ENCODE measurements around the gene PCDHGA7.
"Not testable (repeated sequence)": the region's sequence is repeated elsewhere in the genome, so short reads cannot be mapped to it uniquely, and the experiment has no call there.

Gene PCDHGA7

GRCh38 chr5:141363952-141364660, 18.4 kb upstream of the PCDHGA7 start, which contains the start of gene PCDHGA5:
Gene PCDHGA5 (plus strand): TSS chr5:141364162. CDS start chr5:141364331, 169 bp downstream.
- in situ Hi-C loops (cut with HindIII; ENCODE audit: low pct_ligation_motif_present, low pct_unique_long_range_greater_than_20kb, low sequenced_read_pairs) = no loop called here
- no peak for DNase-seq

GRCh38 chr5:141366016-141366896, 16.3 kb upstream of the PCDHGA7 start:
- in situ Hi-C loops (cut with HindIII; ENCODE audit: low pct_ligation_motif_present, low pct_unique_long_range_greater_than_20kb, low sequenced_read_pairs) = no loop called here
- no peak for DNase-seq

GRCh38 chr5:141369994-141370848, 12.3 kb upstream of the PCDHGA7 start, which contains the start of gene PCDHGB3:
Gene PCDHGB3 (plus strand): TSS chr5:141370242. CDS start chr5:141370395, 153 bp downstream.
- in situ Hi-C loops (cut with HindIII; ENCODE audit: low pct_ligation_motif_present, low pct_unique_long_range_greater_than_20kb, low sequenced_read_pairs) = no loop called here
- peak; percentile 19 for DNase-seq

GRCh38 chr5:141371572-141372475, 10.7 kb upstream of the PCDHGA7 start:
- DNase-seq = no peak
- in situ Hi-C loops (cut with HindIII; ENCODE audit: low pct_ligation_motif_present, low pct_unique_long_range_greater_than_20kb, low sequenced_read_pairs) = no loop called here

- in situ Hi-C loops (cut with HindIII; ENCODE audit: low pct_ligation_motif_present, low pct_unique_long_range_greater_than_20kb, low sequenced_read_pairs) = no loop called here
- DNase-seq = peak; percentile 40
Observed at GRCh38 chr5:141373673-141374317, 8.7 kb upstream of the PCDHGA7 start, which contains the start of gene PCDHGA6. Gene PCDHGA6 (plus strand): TSS chr5:141373891. CDS start chr5:141374084, 193 bp downstream.

GRCh38 chr5:141374627-141375026, 7.9 kb upstream of the PCDHGA7 start:
- no peak for DNase-seq
- in situ Hi-C loops (cut with HindIII; ENCODE audit: low pct_ligation_motif_present, low pct_unique_long_range_greater_than_20kb, low sequenced_read_pairs) = no loop called here

- DNase-seq; in situ Hi-C loops (cut with HindIII; ENCODE audit: low pct_ligation_motif_present, low pct_unique_long_range_greater_than_20kb, low sequenced_read_pairs): not testable (repeated sequence)
Observed at GRCh38 chr5:141375444-141376155, 6.9 kb upstream of the PCDHGA7 start.

- no peak for DNase-seq
- in situ Hi-C loops (cut with HindIII; ENCODE audit: low pct_ligation_motif_present, low pct_unique_long_range_greater_than_20kb, low sequenced_read_pairs) = no loop called here
Observed at GRCh38 chr5:141383345-141383744, 803 bp downstream of the PCDHGA7 start.

- in situ Hi-C loops (cut with HindIII; ENCODE audit: low pct_ligation_motif_present, low pct_unique_long_range_greater_than_20kb, low sequenced_read_pairs) = no loop called here
- DNase-seq = no peak
Observed at GRCh38 chr5:141384471-141385267, 2.1 kb downstream of the PCDHGA7 start.

- in situ Hi-C loops (cut with HindIII; ENCODE audit: low pct_ligation_motif_present, low pct_unique_long_range_greater_than_20kb, low sequenced_read_pairs) = not testable (repeated sequence)
Observed at GRCh38 chr5:141387557-141388311, 5.2 kb downstream of the PCDHGA7 start, which contains the start of gene PCDHGB4. Gene PCDHGB4 (plus strand): TSS chr5:141387698. CDS start chr5:141387885, 187 bp downstream.

GRCh38 chr5:141388661-141389060, 6.1 kb downstream of the PCDHGA7 start:
- in situ Hi-C loops (cut with HindIII; ENCODE audit: low pct_ligation_motif_present, low pct_unique_long_range_greater_than_20kb, low sequenced_read_pairs) = no loop called here
- no peak for DNase-seq

More at GRCh38 chr5:141387557-141388311, 5.2 kb downstream of the PCDHGA7 start, which contains the start of gene PCDHGB4:
- DNase-seq = not testable (repeated sequence)

- DNase-seq = no peak
- in situ Hi-C loops (cut with HindIII; ENCODE audit: low pct_ligation_motif_present, low pct_unique_long_range_greater_than_20kb, low sequenced_read_pairs) = no loop called here
Observed at GRCh38 chr5:141389153-141390042, 6.9 kb downstream of the PCDHGA7 start.

GRCh38 chr5:141392429-141393198, 10.1 kb downstream of the PCDHGA7 start, which contains the start of gene PCDHGA8:
Gene PCDHGA8 (plus strand): TSS chr5:141392633. CDS start chr5:141392814, 181 bp downstream.
- DNase-seq = no peak
- in situ Hi-C loops (cut with HindIII; ENCODE audit: low pct_ligation_motif_present, low pct_unique_long_range_greater_than_20kb, low sequenced_read_pairs) = no loop called here
